WERI-Rb-1 (cell line): ENCODE results near the gene PRMT2.

Source experiments
- DNase-seq: peaks from one replicate; pipeline ENCODE4 v3.0.0-alpha.2; 2020
- H3K27ac ChIP-seq: fragments of 250-450 bp; sonication (Bioruptor Pico); 2 replicates; pipeline ENCODE4 v1.5.1; 2020; ENCODE audit warnings: mild to moderate bottlenecking, moderate library complexity
- H3K27me3 ChIP-seq: fragments of 250-450 bp; sonication (Bioruptor Pico); 2 replicates; pipeline ENCODE4 v1.5.1; 2021; ENCODE audit warnings: mild to moderate bottlenecking, low read depth, moderate library complexity; ENCODE audit not compliant: insufficient read depth, severe bottlenecking
- H3K36me3 ChIP-seq: fragments of 250-450 bp; sonication (Bioruptor Pico); 2 replicates; pipeline ENCODE4 v1.5.1; 2020; ENCODE audit warnings: mild to moderate bottlenecking, moderate library complexity
- H3K4me3 ChIP-seq: 2 replicates; pipeline ENCODE4 v1.5.1; 2011; ENCODE audit warnings: low read depth, mild to moderate bottlenecking, control low read depth, low read length
- H3K9me3 ChIP-seq: fragments of 250-450 bp; sonication (Bioruptor Pico); 2 replicates; pipeline ENCODE4 v1.5.1; 2021; ENCODE audit warnings: mild to moderate bottlenecking, moderate library complexity; ENCODE audit not compliant: severe bottlenecking
- CTCF ChIP-seq: IDR thresholded peaks from 2 replicates; pipeline ENCODE4 v1.5.1; 2011; ENCODE audit warnings: low read depth, mild to moderate bottlenecking, control low read depth, inconsistent platforms, low read length

PRMT2 gene

DNA sequence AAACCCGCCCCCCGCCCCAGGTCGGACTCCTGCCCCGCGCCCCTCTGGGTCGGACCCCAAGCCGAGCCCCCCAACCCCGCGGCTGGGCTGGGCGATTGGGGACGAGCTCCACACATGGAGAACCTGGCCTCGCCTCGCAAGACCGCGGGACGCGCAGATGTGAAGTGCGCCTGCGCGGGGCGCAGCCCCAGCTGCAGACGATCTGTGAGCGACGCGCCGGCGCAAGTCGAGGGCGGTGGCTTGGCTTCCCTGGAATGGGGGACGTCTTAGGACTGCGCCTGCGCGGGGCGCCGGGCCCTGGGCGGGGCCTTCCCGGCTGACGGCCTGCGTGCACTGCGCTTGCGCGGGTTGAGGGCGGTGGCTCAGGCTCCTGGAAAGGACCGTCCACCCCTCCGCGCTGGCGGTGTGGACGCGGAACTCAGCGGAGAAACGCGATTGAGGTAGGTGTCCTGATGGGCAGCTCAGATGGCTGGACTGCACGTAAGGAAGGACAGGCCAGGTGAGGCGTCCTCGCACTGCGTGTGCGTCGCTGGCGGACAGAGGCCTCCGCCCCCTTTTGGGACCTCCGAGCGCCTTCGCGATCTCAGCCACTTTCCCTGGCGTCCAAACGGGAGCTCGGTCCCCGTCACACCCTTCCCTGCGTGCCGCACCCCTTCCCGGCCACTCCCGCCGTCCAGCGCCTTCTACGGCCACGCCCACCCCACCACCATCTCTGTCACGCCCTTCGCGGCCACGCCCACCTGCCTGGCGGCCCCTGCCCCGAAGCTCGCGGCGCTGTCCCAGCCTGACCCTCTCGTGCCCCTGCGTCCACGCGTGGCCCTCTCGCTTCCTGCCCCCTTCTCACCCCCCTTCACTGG, at the start of gene PRMT2:
Gene PRMT2, plus strand, starts transcription at position 351 of the 857 bp plus-strand sequence. CDS start 1,278 bp downstream, outside the sequence.
- peak; percentile 99 for DNase-seq
- peaks cover 15% of the 10 kb centered on the region for H3K36me3 ChIP-seq
- TF ChIP-seq CTCF: no peak
- peak within 1 kb of the TSS; percentile 96 for H3K27ac ChIP-seq
- H3K27me3 ChIP-seq: no peaks in the 10 kb centered on the region
- peak within 1 kb of the TSS; percentile 71 for H3K4me3 ChIP-seq
- no peaks in the 10 kb centered on the region for H3K9me3 ChIP-seq

GRCh38 chr21:46594276-46594675, 41.2 kb upstream of the PRMT2 start:
- H3K27me3 ChIP-seq: peaks cover 10% of the 10 kb centered on the region
- H3K36me3 ChIP-seq: no peaks in the 10 kb centered on the region
- no peak overlapping the region for H3K27ac ChIP-seq
- no peak for DNase-seq
- peaks cover 57% of the 10 kb centered on the region for H3K9me3 ChIP-seq
- H3K4me3 ChIP-seq: no peak overlapping the region
- no peak for TF ChIP-seq CTCF

- Histone ChIP-seq H3K27ac (no peak overlapping the region), H3K9me3 (peaks cover 45% of the 10 kb centered on the region), H3K27me3 (peaks cover 7% of the 10 kb centered on the region), H3K4me3 (no peak overlapping the region), H3K36me3 (no peaks in the 10 kb centered on the region)
- DNase-seq: no peak
- no peak for TF ChIP-seq CTCF
These were observed 39.3 kb upstream of the PRMT2 start for GRCh38 chr21:46596201-46596600.

DNA sequence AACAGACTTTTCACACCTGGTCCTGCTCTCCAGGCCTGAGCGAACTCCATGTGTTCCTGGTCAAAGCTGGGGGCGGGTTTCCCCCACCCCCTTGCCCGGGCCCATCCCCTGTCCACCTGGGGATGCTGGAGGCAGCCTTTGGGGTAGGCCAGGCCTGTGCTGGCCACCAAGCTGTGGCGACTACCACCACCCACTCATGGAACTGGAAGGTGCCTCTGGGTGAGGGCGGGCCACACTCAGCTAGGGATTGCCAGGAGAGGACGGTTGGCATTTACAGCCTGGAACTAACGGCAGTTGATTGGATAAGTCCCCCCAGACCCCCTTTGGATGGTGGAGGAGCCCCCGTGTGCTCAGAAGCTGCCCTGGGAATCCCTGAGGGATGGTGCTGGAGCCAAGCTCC, 38.4 kb upstream of the PRMT2 start:
- H3K27me3 ChIP-seq: peaks cover 1% of the 10 kb centered on the region
- no peak for TF ChIP-seq CTCF
- no peak overlapping the region for H3K27ac ChIP-seq
- H3K4me3 ChIP-seq: no peak overlapping the region
- no peak for DNase-seq
- H3K36me3 ChIP-seq: no peaks in the 10 kb centered on the region
- H3K9me3 ChIP-seq: peaks cover 39% of the 10 kb centered on the region

DNA sequence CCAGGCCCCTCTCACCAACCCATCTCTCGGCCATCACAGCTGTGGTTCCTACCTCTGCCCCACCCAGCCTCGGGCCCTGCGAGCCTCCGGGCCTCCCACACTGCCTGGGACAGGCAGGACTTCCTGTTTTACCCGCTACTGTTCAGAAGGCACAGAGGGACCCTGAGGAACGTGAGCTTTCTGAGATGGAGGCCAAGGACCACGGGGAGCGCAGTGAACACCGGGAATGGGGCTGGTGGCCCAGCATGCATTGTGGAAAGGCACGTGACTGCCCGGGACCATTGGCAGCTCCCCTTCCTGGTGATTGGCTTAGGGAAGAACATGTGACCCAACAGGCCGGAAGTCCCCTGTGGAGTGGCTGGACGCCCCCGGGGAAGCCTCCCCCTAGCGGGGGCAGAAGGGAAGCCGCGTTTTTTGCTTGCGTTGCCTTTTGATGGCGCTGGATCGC, 37.6 kb upstream of the PRMT2 start:
- no peaks in the 10 kb centered on the region for H3K27me3 ChIP-seq

More for the DNA sequence above, 37.6 kb upstream of the PRMT2 start:
- DNase-seq: no peak
- TF ChIP-seq CTCF: no peak
- Histone ChIP-seq H3K4me3 (no peak overlapping the region), H3K9me3 (peaks cover 30% of the 10 kb centered on the region), H3K27ac (no peak overlapping the region), H3K36me3 (no peaks in the 10 kb centered on the region)
